Esophagus squamous epithelium (tissue), 5 donors: ENCODE measurements around the gene MXI1. TPM values are rescaled to one million over a fixed set of nuclear protein-coding genes. Genes with fewer than 3 reads are reported as not detected.
A peak's percentile ranks its signal among the peaks of the same experiment; 100 is the strongest.

Source experiments
- DNase-seq: peaks from one replicate; lab custom pipeline; 2025; lab: John Stamatoyannopoulos, UW
- H3K27ac ChIP-seq, 4 donors: fragments of 200-600 bp; sonication (generic); one replicate each; pipeline ENCODE4 v1.5.1; 2016 to 2019; ENCODE audit warnings: mild to moderate bottlenecking in 1 of 4
- H3K27me3 ChIP-seq, 4 donors: fragments of 200-600 bp; sonication (generic); 1 replicate in 3 of 4; 2 replicates in 1 of 4; pipeline versions ENCODE4 v1.5.1 to v1.6.0; 2017 to 2021; ENCODE audit warnings: antibody characterized with exemption in 1 of 4
- H3K36me3 ChIP-seq, 3 donors: fragments of 200-600 bp; sonication (generic); one replicate each; pipeline ENCODE4 v1.5.1; 2016 to 2019
- H3K4me1 ChIP-seq, 3 donors: fragments of 200-600 bp; sonication (generic); one replicate each; pipeline ENCODE4 v1.5.1; 2017 to 2019
- H3K4me3 ChIP-seq, 4 donors: fragments of 200-600 bp; sonication (generic); 1 replicate in 3 of 4; 2 replicates in 1 of 4; pipeline ENCODE4 v1.5.1; 2016 to 2019; ENCODE audit warnings: mild to moderate bottlenecking in 2 of 4, moderate library complexity in 1 of 4
- H3K9me3 ChIP-seq, 3 donors: fragments of 200-600 bp; sonication (generic); one replicate each; pipeline ENCODE4 v1.5.1; 2016 to 2019
- CTCF ChIP-seq, 6 experiments: fragments of 450-650 bp in 4 of 6; fragments of 200-600 bp in 2 of 6; sonication (generic) in 2 of 6; IDR thresholded peaks; one replicate each; pipeline ENCODE4 v1.5.1; 2016 to 2019; ENCODE audit warnings: antibody characterized with exemption in 6 of 6, mild to moderate bottlenecking in 4 of 6, moderate library complexity in 4 of 6
- POLR2A ChIP-seq, 4 donors: fragments of 450-650 bp; IDR thresholded peaks; one replicate each; pipeline ENCODE4 v1.6.1; 2017; ENCODE audit warnings: antibody characterized with exemption in 4 of 4, mild to moderate bottlenecking in 4 of 4, moderate library complexity in 3 of 4
- WGBS, 2 donors: methylation state at CpG; one replicate each; pipeline ENCODE4 v1.1.5; 2018; 5-methylcytosine and 5-hydroxymethylcytosine counted together
- intact Hi-C: fragments of 100-400 bp; cut with DNase I; formaldehyde crosslinking; loops from one replicate; pipeline ENCODE4 v1.15.0; 2022
- total RNA-seq, 4 donors: library from RNA; depleted of rRNA; stranded (reverse); fragments of >200 nt; gene quantifications; one replicate each; pipeline ENCODE4 v1.1.0, GENCODE V29; 2016
- donor health status: DM: yes; HTN: yes; CAD: no.

Gene MXI1
- total RNA-seq, 4 donors from 2014 or later = 16.0 to 53.2 (median 35.0) TPM

- H3K9me3 ChIP-seq = no peaks in the 10 kb centered on the region
- H3K27me3 ChIP-seq = no peaks in the 10 kb centered on the region
- H3K4me1 ChIP-seq = peaks cover 24 to 91% (median 34%) of the 10 kb centered on the region in 3 donors
- 67 to 75% methylated on average over 3 to 4 of the region's 5 CpGs for WGBS, 2 donors
- H3K27ac ChIP-seq = peak overlapping the region; percentile 23 to 95 (median 62)
- no peak overlapping the region for H3K4me3 ChIP-seq
- TF ChIP-seq POLR2A (IDR thresholded peaks at IDR 0.05) = no peak
- TF ChIP-seq CTCF (IDR thresholded peaks at IDR 0.05) = no peak
- intact Hi-C loops = no loop called here
- no peaks in the 10 kb centered on the region for H3K36me3 ChIP-seq
- DNase-seq = no peak
Observed at GRCh38 chr10:110215286-110216170, 8.1 kb downstream of the MXI1 start.

- Histone ChIP-seq H3K27ac (peak overlapping the region; percentile 23 to 95 (median 62)), H3K4me3 (no peak overlapping the region), H3K27me3 (no peaks in the 10 kb centered on the region), H3K9me3 (no peaks in the 10 kb centered on the region), H3K36me3 (no peaks in the 10 kb centered on the region), H3K4me1 (peaks cover 24 to 98% (median 39%) of the 10 kb centered on the region in 3 donors)
- intact Hi-C loops = no loop called here
- DNase-seq = no peak
- TF ChIP-seq CTCF (IDR thresholded peaks at IDR 0.05) (no peak), POLR2A (IDR thresholded peaks at IDR 0.05) (no peak)
Observed at GRCh38 chr10:110216240-110216639, 8.8 kb downstream of the MXI1 start.

DNA sequence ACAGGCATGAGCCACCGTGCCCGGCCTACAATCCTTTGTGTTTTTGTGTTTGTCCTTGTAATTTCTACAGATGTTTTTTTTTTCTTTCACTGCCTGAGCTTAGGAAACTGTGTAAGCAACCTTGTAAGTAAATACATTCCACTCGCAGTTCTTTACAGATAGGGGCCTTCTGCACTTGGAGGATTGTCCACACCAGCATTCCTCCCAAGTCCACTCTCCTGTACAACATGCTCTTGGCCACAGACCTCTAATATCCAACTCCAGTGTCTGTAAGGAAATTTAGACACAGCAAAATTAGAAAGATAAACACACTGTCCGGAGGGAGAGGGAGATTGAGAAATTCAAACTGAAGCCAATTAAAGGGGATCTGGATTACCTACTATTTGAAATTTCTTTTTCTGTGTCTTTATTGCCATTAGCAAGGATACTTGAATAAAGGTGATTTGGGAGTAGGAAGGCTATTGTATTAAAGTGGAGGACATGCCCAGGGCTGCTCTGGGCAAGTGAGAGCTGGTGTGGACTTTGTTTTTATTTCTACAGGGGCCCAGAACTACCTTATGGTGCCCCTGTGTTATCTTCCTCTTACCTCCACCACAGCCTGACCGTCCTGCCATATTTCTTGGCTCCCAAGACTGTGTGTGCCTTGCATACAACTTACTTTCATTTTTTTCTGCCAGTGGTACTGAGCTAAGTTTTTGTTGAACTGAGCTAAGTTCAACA, 9.7 kb downstream of the MXI1 start:
- H3K4me1 ChIP-seq = peaks cover 16 to 99% (median 47%) of the 10 kb centered on the region in 3 donors
- H3K27me3 ChIP-seq = no peaks in the 10 kb centered on the region
- no peaks in the 10 kb centered on the region for H3K9me3 ChIP-seq
- WGBS, 2 donors = 46 to 47% methylated on average over 5 of the region's 5 CpGs
- H3K27ac ChIP-seq = peak overlapping the region; percentile 33 to 95 (median 66)
- no peaks in the 10 kb centered on the region for H3K36me3 ChIP-seq
- TF ChIP-seq POLR2A (IDR thresholded peaks at IDR 0.05) (no peak), CTCF (IDR thresholded peaks at IDR 0.05) (no peak)
- H3K4me3 ChIP-seq = no peak overlapping the region
- no peak for DNase-seq
- intact Hi-C loops = no loop called here

DNA sequence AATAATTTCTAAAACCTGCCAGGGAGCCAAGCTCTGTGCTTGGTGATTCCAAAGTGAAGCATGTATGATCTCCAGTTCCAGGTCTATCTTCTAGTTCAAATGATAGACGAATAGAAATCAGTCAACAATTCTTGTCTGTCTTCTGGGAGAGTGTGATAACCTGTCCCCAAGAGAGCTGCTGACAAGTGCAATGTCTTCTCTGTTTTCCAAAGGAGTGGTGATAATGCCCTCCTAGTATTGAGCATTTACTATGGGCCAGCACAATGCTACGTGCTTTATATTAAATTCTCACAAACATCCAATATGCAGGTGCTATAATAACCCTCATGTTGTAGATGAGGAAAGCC, 10.2 kb downstream of the MXI1 start:
- Histone ChIP-seq H3K27me3 (no peaks in the 10 kb centered on the region), H3K36me3 (no peaks in the 10 kb centered on the region), H3K4me1 (peaks cover 21 to 99% (median 48%) of the 10 kb centered on the region in 3 donors), H3K27ac (peak overlapping the region; percentile 33 to 95 (median 66)), H3K4me3 (no peak overlapping the region), H3K9me3 (no peaks in the 10 kb centered on the region)
- TF ChIP-seq CTCF (IDR thresholded peaks at IDR 0.05) = no peak
- no peak for TF ChIP-seq POLR2A (IDR thresholded peaks at IDR 0.05)
- intact Hi-C loops = no loop called here
- WGBS, 2 donors = 83 to 96% methylated on average over 2 of the region's 2 CpGs
- no peak for DNase-seq

DNA sequence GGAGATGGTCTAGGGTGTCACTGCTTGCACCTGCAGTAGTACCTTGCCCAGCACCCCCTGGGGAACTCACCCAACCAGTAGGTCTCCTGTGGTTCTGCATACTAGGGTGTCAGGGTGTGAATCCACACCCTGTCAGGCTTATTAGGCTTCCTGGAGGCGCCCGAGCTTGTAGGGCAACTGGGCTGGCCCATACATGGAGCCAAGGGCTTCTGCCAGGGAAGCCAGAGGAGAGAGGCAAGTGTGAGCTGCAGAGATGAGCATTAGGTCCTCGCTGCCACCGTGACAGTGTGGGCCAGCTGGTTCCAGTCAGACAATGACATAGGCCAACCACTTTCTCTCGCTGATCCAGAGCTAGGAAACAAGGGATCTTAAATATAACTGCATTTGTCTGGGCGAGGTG, 11.2 kb downstream of the MXI1 start:
- intact Hi-C loops = no loop called here
- no peak overlapping the region for H3K4me3 ChIP-seq
- H3K27me3 ChIP-seq = no peaks in the 10 kb centered on the region
- TF ChIP-seq CTCF (IDR thresholded peaks at IDR 0.05) (no peak), POLR2A (IDR thresholded peaks at IDR 0.05) (no peak)
- H3K9me3 ChIP-seq = no peaks in the 10 kb centered on the region
- peaks cover 23 to 95% (median 47%) of the 10 kb centered on the region in 3 donors for H3K4me1 ChIP-seq
- 31% methylated on average over 4 of the region's 6 CpGs; no CpG with 5 or more reads in 1 of the 2 donors for WGBS, 2 donors
- H3K36me3 ChIP-seq = no peaks in the 10 kb centered on the region
- DNase-seq = no peak
- peak overlapping the region; percentile 46 to 95 (median 71) for H3K27ac ChIP-seq
